NCI-H446 (cell line): Measurements from ENCODE around the gene ARMC7.
"Not testable (repeated sequence)": the region's sequence is repeated elsewhere in the genome, so short reads cannot be mapped to it uniquely, and the experiment has no call there.

Experiments
- DNase-seq, 2 experiments: peaks; one replicate each; lab custom pipeline; 2025; lab: John Stamatoyannopoulos, UW

Gene ARMC7

DNA sequence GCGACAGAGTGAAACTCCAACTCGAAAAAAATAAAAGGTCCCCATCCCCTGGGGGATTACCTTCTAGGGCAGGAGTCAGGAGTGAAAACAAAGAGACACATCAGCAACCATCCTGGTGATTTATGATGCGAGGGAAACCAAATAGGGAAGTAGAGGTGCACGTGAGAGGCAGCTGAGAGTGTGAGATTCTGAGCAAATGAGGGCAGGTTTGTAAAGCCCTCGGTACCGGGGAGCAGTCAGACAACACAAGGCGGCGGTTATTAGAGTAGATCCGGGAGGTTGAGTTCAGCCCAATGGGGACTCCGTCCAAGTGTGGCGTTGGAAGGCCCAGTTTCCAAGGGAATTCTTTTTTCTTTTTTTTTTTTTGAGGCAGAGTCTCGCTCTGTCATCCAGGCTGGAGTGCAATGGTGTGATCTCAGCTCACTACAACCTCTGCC, 7.4 kb upstream of the ARMC7 start:
- DNase-seq: no peak

DNA sequence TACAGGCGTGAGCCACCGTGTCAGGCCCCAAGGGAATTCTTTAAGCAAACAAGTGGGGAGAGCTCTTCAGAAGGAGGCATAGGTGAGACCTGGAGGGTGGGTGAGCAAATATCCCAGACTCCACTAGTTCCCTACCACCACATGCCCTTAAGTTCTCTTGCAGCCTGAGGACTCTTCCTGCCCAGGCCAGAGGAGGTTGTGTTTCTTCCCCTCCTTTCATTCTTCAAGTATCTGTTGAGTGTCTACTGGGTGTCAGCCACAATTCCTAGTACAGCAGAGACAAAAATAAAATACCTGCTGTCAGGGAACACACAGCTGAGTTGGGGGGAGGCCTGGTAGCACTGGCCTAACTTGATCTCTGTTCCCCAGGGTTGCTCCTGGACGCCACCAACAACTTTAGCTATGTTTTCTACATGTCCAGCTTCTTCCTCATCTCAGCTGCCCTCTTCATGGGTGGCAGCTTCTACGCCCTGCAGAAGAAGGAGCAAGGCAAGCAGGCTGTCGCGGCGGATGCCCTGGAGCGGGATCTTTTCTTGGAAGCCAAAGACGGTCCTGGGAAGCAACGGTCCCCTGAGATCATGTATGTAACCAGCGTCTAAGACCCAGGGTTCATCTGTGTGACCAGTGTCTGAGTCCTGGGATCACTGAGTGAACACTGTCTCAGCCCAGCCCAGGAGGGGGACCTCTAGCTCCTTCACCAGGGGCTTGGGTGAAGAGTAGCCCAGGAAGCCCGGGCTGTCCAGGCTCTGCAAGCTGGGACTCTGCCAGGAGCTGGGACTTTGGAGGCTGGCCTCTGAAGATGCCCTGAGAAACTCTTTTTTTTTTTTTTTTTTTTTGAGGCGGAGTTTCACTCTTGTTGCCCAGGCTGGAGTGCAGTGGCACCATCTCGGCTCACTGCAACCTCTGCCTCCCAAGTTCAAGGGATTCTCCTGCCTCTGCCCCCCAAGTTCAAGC, 5.9 kb upstream of the ARMC7 start:
- DNase-seq: no peak

DNA sequence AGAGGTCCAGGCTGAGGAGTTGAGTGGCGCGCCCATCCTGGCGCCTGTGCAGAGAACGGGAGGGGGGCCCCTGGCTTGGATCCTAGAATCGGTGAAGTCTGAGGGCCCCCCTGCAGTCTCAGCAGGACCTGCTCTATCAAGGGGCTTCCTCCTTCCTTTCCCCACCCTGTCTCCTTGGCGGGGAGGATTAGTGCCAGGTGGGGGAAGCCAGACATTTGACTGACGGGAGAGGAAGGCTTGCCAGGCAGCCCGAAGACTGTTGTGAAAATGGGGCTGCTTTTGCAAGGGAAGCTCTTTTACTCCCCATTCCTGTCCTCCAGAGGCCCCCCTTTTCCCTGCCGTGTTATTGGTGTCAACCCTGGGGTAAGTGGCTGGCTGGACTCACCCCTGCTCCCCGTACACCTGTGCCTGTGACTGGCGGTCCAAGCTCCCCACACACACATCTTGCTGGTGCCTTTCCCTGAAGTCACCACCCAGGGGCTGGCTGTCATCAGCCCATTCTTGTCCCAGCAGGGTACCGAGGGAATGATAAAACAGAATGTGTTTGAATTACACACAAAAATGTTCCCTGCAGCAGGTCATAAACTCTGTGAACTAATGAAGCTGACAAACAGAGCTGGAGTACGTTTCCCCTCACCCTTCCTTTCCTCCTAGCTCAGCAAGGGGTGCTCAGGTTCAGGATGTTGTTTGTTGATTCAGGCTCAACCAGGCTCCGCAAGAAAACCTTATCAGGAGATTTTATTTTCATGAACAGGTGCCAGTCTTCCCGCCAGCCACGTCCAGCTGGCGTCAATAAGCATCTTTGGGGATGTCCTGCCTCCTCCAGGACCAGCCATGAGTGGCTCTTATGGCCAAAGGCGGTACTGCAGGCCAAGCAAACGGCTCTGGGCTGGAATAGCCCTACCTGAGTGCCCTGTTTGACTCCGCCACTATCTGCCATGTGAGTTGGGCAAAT, 4.4 kb upstream of the ARMC7 start:
- DNase-seq: peak in 1 of 2 experiments; percentile 63

DNA sequence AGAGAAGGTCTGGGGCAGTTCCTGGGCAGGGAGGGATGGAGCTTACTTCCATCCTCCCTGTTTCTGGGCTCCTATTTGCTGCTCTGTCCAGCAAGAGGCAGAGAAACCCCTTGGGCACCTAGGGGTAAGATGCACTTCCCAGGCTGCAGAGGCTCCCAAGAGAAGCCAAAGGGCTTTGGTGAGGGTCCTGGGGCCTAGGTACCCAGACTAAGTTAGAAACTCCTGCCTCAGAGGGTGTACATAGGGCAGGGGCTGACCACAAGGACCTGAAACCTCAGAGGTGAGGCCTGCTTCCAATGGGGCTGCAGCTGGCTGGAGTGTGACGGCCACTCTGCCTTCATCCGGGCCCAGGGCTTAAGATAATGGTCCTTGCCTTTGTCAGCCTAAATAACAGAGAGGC, 1.6 kb upstream of the ARMC7 start:
- no peak for DNase-seq

DNA sequence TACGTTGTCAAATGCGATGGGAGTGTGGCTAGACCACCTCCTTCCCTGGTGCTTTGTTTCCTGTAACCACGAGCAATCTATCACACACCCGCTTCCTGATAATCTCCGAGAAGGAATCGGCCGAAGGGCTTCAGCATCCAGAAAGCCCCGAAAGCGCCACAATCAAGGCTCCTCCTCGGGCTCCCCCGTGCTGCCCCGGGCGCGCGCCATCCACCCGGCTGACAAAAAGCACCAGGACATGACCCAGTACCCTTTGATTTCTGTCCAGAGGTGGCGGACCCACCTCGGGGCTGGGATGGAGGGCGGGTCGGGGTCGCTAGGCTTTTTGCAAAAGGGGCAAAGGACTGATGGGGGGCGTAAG, 743 bp upstream of the ARMC7 start:
- DNase-seq: no peak

DNA sequence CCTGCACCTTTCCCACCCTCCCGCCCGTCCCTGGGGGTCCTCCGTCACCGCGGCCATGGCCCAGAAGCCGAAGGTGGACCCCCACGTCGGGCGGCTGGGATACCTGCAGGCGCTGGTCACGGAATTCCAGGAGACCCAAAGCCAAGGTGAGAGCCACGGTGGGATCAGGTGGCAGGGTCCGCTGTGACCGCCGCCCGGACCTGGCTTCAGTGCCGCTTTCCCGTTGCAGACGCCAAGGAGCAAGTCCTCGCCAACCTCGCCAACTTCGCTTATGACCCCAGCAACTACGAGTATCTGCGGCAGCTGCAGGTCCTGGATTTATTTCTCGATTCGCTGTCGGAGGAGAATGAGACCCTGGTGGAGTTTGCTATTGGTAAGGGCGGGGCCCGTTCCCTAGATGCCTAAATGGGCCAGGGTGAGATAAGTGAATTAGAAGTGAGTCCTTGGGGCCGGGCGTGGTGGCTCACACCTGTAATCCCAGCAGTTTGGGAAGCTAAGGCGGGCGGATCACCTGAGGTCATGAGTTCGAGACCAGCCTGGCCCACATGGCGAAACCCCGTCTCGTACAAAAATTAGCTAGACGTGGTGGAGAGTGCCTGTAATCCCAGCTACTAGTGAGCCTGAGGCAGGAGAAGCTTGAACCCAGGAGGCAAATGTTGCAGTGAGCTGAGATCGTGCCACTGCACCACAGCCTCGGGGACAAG, 617 bp downstream of the ARMC7 start:
- DNase-seq: no peak

DNA sequence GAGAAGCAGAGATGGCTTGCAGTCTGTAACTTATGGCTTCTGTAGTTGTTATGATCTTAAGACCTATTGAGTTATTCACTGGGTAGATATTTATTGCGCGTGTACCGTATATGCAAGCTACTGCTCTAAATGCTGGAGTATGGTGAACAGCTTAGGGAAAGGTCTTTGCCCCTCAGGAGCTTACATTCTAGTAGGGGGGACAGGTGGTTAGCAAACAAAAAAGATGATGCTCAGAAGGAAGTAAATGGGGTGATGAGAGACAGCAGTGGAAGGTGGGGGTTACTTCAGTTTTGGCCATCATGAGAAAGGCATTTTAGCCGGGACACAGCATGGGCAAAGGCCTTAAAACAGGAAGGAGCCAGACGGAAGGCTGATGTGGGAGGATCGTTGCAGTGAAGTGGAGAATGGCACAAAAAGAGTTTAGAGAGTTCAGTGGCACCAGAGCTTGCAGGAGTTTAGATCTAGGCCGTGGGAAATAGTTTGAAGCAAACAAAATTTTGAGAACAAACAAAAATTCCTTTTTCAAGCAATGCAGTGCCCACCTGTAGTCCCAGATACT, 2.1 kb downstream of the ARMC7 start:
- no peak for DNase-seq

DNA sequence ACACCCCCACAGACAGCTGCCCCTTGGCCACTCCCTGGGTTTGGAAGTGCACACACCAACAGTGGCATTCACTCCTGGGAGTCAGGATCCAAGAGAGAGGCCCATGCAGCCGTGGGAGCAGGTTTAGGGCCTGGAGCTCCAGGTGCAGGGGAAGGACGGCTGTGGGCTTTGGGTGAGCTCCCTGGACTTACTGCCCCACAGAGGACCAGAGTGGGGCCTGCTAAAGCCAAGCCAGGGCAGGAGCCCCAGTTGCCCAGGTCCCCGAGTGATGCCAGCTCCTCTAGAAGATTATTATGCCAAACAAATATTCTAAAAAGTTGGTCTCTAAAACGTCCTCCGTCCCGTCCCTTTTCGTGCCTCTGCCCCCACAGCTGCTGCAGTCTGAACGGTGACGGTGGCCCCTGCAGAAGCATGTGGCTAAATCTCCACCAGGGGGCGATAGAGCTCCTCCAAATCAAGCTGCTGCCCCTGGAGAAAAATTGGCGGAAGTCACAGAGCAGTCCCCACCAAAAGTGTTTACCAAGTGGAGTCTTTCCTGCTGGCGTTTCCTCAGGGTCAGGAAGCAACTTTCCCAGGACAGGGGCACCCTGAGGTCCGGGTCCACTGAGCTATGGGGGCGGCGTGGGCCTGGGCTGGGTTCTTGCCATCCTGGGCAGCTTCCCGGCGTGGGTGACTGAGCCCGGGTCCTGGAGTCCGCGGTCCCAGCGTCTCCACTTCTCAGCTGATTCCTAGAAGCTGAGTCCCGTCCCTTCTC, 4.2 kb downstream of the ARMC7 start:
- peak; percentile 89 to 91 for DNase-seq

DNA sequence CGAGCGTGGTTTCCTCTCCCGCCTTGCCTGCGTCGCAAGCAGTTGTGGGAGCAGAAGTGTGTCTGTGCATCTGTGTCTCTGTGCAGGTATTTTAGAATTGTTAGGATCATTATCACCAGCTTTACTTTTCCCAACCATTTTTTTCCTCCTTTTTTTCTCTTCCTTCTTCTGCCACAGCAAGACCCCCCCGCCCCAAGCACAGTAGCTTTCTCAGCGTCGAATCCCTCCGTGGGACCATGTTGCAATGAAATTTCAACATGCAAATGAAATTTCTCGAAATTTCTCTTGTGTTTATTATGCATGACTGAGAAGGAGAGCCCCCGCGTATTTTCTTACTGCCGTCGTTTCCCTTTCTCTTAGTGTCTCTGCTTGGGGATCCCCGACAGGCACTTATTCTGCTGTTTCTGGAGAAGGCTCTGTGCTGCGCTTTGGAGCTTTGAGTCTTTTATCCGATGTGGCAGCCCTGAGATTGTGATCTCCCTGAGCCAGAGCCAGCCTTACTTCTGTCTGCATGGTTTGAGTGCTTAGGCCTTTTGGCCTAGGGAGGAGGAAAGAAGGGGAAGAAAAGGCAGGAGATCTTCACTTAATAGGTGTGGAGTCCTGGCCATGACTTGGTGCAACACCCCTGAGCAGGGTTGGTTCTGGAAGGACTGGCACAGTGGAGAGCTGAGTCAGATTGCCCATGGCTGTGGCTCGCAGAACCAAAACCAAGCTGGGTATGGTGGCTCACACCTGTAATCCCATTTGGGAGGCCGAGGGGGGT, 5.0 kb downstream of the ARMC7 start:
- DNase-seq: no peak

DNA sequence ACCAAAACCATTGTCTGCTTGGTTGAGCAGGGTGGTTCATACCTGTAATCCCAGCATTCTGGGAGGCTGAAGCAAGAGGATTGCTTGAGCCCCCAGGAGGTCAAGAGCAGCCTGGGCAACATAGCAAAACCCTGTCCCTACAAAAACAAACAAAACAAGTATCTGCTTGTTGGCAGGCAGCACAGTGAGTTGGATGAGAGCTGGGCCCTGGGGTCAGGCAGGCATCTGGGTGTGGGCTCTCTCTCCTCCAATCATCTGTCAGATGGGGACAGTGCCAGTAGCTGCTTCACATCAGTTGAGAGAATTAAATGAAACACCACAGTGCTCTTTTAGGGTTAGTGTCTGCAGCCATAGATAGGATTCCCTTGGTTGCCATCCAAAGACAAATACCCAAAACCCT, 5.8 kb downstream of the ARMC7 start:
- DNase-seq: peak in 1 of 2 experiments; percentile 40

DNA sequence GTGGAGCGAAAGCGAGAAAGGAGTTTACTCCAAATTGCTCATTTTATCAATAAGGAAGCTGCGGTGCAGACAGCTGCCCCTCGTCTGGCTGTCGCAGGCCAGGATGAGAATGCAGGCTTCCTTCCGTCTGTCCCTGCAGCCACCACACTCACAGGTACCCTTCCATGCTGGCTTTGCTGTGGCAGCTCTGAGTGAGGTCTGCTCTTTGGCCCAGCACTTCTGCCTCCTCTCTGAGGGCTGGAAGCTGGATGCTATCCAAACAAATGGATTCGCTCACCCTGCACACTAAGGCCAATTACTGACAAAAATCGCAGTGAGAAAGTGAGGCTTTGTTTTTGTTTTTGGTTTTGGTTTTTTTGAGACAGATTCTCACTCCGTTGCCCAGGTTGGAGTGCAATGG, 7.0 kb downstream of the ARMC7 start:
- no peak for DNase-seq

DNA sequence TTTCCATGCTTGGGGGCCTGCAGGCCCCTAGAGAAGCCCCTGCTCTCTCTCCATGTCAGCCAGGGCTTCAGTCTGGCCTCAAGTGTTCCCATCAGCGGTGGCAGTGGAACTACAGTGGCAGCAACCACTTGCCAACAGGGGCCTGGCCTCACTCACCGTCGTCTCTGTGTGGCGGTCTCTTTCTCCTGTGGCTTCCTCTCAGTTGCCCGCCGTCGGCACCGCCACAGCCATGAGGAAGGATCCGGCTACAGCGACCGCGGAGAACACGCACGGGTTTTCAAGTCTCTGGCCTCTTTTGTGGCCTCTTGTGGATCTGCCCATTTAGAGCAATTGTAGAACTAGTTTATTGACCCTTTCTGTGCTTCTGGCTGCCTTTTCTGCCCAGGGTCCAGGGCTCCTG, 8.5 kb downstream of the ARMC7 start:
- no peak for DNase-seq

DNA sequence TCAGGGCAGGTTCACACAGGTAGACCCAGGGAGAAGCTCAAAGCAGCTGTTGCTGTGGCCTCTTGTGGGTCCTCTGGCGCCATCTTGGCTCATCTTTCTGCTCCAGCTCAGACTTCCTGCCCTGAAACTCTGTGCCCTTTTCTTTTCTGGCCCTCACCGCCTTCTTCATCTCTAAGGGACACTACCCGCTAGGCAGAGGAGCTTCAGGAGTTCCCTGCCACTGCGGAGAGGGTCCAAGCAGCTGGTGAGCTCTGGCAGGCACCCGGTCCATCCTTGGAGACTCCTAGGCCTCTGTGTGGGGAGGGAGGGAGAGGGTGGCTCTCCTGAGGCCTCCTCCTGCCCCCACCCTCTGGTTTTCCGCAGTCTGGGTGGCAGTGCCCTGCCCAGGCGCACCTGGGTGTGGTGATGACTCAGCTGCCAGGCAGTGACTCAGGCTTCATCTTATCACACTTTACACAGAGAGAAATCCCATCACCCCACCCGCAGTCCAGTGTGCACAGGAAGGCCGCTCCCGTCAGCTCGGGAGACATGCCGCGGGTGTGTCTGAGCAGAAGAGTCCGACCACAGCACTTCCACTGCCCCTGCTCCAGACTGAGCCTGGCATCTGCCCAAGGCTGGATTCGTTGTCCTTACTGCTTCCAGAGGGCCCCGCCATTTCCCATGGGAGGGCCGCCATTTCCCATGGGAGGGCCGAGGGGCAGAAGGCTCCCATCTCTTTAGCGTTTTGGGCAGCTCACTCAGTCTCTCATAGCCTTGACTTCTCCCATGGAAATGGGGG, 14.5 kb downstream of the ARMC7 start:
- no peak for DNase-seq

DNA sequence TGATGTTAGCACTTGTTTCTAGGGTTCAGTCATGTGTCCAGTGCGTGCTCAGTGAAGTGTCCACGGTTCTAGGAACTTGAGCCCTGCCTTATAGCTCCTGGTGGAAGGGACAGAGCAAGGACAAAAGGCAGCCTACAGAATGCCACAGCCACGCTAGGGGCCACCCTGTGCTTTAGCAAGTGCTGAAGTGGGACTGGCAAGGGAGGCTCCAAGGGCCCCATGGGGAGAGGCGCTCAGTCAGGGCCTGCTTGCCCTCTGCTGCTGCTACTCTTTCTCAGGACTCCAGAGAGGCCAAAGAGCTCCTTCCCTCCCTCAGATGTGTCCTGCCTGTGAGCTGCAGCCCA, 15.0 kb downstream of the ARMC7 start:
- no peak for DNase-seq

DNA sequence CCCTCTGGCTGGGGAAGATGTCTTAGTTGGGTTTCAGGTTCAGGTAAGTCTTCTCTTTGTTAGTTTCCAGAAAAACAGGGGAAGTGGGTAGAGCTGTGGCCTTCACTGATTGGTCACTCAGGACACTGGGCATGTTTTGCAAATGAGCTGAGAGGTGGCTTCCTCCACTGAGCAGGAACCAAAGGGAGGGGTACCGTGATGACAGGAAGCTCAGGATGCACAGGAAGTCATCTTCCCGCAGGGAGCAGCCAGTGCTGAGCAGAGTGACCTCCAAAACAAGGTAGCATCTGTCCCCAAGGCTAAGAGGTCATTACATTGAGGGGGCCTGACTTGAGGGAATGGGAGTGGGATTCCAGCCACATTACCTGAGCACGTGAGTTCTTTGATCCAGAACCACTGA, 16.2 kb downstream of the ARMC7 start:
- no peak for DNase-seq

DNA sequence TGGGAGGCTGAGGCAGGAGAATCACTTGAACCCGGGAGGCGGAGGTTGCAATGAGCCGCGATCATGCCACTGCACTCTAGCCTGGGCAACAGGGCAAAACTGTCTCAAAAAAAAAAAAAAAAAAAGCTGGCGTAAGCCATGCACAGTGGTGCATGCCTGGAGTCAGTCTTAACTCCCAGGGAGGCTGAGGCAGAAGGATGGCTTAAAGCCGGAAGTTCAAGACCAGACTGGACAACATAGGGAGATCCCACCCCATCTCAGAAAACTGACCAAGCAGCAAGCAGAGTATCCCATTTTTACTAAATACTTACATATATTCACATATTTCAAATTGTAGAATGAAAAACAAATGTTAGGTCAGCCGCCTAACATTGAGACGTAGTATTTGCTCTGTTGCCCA, 17.2 kb downstream of the ARMC7 start:
- no peak for DNase-seq

DNA sequence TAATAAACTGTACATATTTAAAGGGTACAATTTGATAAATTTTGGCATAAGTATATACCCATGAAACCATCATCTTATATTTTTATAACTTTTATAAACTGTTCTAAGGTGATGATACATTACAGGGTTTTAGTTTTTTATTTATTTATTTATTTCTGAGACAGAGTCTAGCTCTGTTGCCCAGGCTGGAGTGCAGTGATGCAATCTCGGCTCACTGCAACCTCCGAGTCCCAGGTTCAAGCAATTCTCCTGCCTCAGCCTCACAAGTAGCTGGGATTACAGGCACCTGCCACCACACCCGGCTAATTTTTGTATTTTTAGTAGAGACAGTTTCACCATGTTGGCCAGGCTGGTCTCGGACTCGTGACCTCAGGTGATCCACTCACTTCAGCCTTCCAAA, 18.2 kb downstream of the ARMC7 start:
- DNase-seq: not testable (repeated sequence)

DNA sequence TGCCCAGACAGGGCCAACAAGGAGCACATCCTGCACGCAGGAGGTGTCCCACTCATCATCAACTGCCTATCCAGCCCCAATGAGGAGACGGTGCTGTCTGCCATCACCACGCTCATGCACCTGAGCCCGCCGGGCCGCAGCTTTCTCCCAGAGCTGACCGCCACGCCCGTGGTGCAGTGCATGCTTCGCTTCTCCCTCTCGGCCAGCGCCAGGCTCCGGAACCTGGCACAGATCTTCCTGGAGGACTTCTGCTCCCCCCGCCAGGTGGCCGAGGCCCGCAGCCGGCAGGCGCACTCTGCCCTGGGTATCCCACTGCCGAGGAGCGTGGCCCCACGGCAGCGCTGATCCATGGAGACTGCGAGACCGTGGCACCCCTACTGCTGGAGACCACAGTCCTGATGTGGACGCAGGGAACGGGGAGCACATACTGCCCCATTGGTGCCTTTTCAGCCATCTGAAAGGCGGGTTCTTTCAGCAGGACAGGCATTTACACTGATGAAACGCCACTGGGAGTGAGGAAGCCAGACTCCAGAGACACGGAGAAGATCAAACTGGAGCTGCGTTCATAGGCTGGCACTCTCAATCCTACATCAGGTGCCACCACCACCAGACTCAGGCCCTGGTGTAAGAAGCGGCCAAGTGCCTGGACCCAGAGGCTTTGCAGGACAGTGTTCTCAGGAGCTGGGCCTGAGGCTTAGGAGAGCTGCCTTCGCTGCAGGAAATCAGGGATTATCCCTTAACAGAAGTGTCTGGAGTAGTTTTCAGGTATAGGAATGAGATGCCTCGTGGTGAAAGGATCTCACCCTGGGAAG, 19.1 kb downstream of the ARMC7 start:
- DNase-seq: no peak

DNA sequence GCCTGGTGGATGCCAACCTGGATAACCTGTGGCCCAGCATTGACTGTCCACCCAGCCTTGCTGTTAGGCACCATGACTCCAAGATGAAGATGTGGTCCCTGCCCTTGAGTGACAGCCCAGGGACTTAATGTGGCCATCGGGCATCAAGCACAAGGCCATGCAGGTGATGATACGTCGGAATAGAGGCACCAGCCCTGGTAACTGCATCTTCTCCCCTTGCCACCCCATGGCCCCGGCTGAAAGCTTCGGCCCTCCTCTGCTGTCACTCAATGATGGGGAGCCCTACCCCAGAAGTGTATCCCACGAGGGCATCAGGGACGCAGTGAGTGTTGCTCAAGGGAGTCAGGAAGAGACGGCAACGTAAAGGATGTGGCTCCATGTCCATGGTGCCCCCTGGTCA, 19.8 kb downstream of the ARMC7 start:
- no peak for DNase-seq
